Stimulated activated CD4-positive, alpha-beta T cell treated with anti-CD3 and anti-CD28 coated beads, TNF-alpha, amount 100 ng/mL, for 48 hours (primary cell): ENCODE measurements around the gene SORCS2.

ENCODE experiments used
- DNase-seq, 3 donors: peaks; one replicate each; pipeline ENCODE4 v3.0.0-alpha.2; 2020; ENCODE audit warnings: low read depth in 3 of 3

Gene SORCS2

GRCh38 chr4:7661846-7662506, 469.6 kb downstream of the SORCS2 start:
- no peak for DNase-seq

- no peak for DNase-seq
Measured at GRCh38 chr4:7662507-7662846, 470.1 kb downstream of the SORCS2 start.

- DNase-seq = no peak
Measured at GRCh38 chr4:7663075-7663541, 470.8 kb downstream of the SORCS2 start.

GRCh38 chr4:7664106-7664505, 471.8 kb downstream of the SORCS2 start:
- no peak for DNase-seq

GRCh38 chr4:7665321-7665720, 473.0 kb downstream of the SORCS2 start:
- DNase-seq = no peak

- DNase-seq = no peak
Measured at GRCh38 chr4:7666011-7666410, 473.7 kb downstream of the SORCS2 start.

GRCh38 chr4:7666744-7667143, 474.4 kb downstream of the SORCS2 start:
- no peak for DNase-seq

GRCh38 chr4:7668271-7668670, 475.9 kb downstream of the SORCS2 start:
- no peak for DNase-seq

- DNase-seq = no peak
Measured at GRCh38 chr4:7668826-7669225, 476.5 kb downstream of the SORCS2 start.

- no peak for DNase-seq
Measured at GRCh38 chr4:7672601-7673000, 480.3 kb downstream of the SORCS2 start.

- no peak for DNase-seq
Measured at GRCh38 chr4:7673121-7673520, 480.8 kb downstream of the SORCS2 start.

GRCh38 chr4:7674706-7675105, 482.4 kb downstream of the SORCS2 start:
- no peak for DNase-seq

GRCh38 chr4:7675136-7675535, 482.8 kb downstream of the SORCS2 start:
- no peak for DNase-seq

GRCh38 chr4:7675612-7676320, 483.4 kb downstream of the SORCS2 start:
- DNase-seq = no peak

GRCh38 chr4:7676398-7676922, 484.1 kb downstream of the SORCS2 start:
- DNase-seq = no peak

GRCh38 chr4:7677086-7677485, 484.7 kb downstream of the SORCS2 start:
- no peak for DNase-seq

- DNase-seq = no peak
Measured at GRCh38 chr4:7677799-7678301, 485.5 kb downstream of the SORCS2 start.

- no peak for DNase-seq
Measured at GRCh38 chr4:7678318-7678852, 486.0 kb downstream of the SORCS2 start.

- no peak for DNase-seq
Measured at GRCh38 chr4:7679406-7680040, 487.2 kb downstream of the SORCS2 start.

- no peak for DNase-seq
Measured at GRCh38 chr4:7680106-7680505, 487.8 kb downstream of the SORCS2 start.

- DNase-seq = no peak
Measured at GRCh38 chr4:7680731-7681130, 488.4 kb downstream of the SORCS2 start.

- DNase-seq = no peak
Measured at GRCh38 chr4:7683126-7683703, 490.9 kb downstream of the SORCS2 start.
